Naive thymus-derived CD4-positive, alpha-beta T cell (primary cell): Measurements from ENCODE around the gene MICAL3. TPM values are rescaled to one million over a fixed set of nuclear protein-coding genes. Genes with fewer than 3 reads are reported as not detected.

Experiments used
- ATAC-seq: fragments of 150-1000 bp; cut with Tn5 transposase; 2 replicates; pipeline ENCODE4 v1.10.0; 2021; ENCODE audit warnings: mild to moderate bottlenecking, moderate library complexity
- CTCF ChIA-PET: fragments of 350-600 bp; sonication (Branson Sonifier 250); formaldehyde crosslinking; loops from one replicate; lab custom pipeline; 2021; ENCODE audit warnings: antibody characterized with exemption; lab: Charles Lee
- POLR2A ChIA-PET: fragments of 350-600 bp; sonication (Branson Sonifier 250); formaldehyde crosslinking; loops from one replicate; lab custom pipeline; 2021; ENCODE audit warnings: antibody characterized with exemption, inconsistent platforms; lab: Charles Lee
- DNase-seq, 9 donors: peaks; one replicate each; pipeline versions ENCODE4 v3.0.0 to v3.0.0-alpha.2; 2020 to 2022; ENCODE audit warnings: mixed read lengths in 1 of 9
- H3K27ac ChIP-seq: one replicate; pipeline ENCODE4 v1.7.0; 2013; ENCODE audit warnings: mild to moderate bottlenecking, low read depth, low read length, moderate library complexity
- H3K27me3 ChIP-seq, 2 donors: one replicate each; pipeline ENCODE4 v1.7.0; 2013; ENCODE audit warnings: low read length in 2 of 2, mild to moderate bottlenecking in 2 of 2, moderate library complexity in 2 of 2; ENCODE audit not compliant: control insufficient read depth in 2 of 2, insufficient read depth in 2 of 2
- H3K36me3 ChIP-seq, 3 experiments: 1 replicate in 2 of 3; 2 replicates in 1 of 3; pipeline ENCODE4 v1.7.0; 2013; ENCODE audit warnings: low read length in 3 of 3, mild to moderate bottlenecking in 3 of 3, moderate library complexity in 1 of 3; ENCODE audit not compliant: insufficient read depth in 3 of 3, control insufficient read depth in 2 of 3
- H3K4me1 ChIP-seq, 2 donors: one replicate each; pipeline ENCODE4 v1.7.0; 2013; ENCODE audit warnings: low read length in 2 of 2, mild to moderate bottlenecking in 2 of 2, moderate library complexity in 1 of 2; ENCODE audit not compliant: control insufficient read depth in 2 of 2, insufficient read depth in 2 of 2
- H3K4me3 ChIP-seq: 2 replicates; pipeline ENCODE4 v1.7.0; 2013; ENCODE audit warnings: mild to moderate bottlenecking, low read length
- H3K9me3 ChIP-seq, 3 experiments: 1 replicate in 2 of 3; 2 replicates in 1 of 3; pipeline ENCODE4 v1.7.0; 2013; ENCODE audit warnings: low read length in 3 of 3; ENCODE audit not compliant: control insufficient read depth in 2 of 3
- H3K27ac Mint-ChIP-seq, 9 donors: one replicate each; pipeline ENCODE4 v1.8.0; 2020 to 2022; ENCODE audit warnings: mixed read lengths in 9 of 9, mild to moderate bottlenecking in 8 of 9, moderate library complexity in 5 of 9, inconsistent platforms in 2 of 9
- H3K27me3 Mint-ChIP-seq, 5 donors: one replicate each; pipeline ENCODE4 v1.8.0; 2021 to 2022; ENCODE audit warnings: mixed read lengths in 5 of 5, mild to moderate bottlenecking in 1 of 5
- H3K36me3 Mint-ChIP-seq, 5 donors: one replicate each; pipeline ENCODE4 v1.8.0; 2020 to 2022; ENCODE audit warnings: mixed read lengths in 5 of 5, mild to moderate bottlenecking in 3 of 5, inconsistent platforms in 1 of 5
- H3K4me1 Mint-ChIP-seq, 7 donors: one replicate each; pipeline ENCODE4 v1.8.0; 2020 to 2022; ENCODE audit warnings: mixed read lengths in 7 of 7, mild to moderate bottlenecking in 3 of 7, inconsistent platforms in 1 of 7
- H3K4me3 Mint-ChIP-seq, 10 donors: one replicate each; pipeline ENCODE4 v1.8.0; 2020 to 2022; ENCODE audit warnings: mild to moderate bottlenecking in 10 of 10, mixed read lengths in 10 of 10, moderate library complexity in 6 of 10, inconsistent platforms in 2 of 10
- H3K9me3 Mint-ChIP-seq, 11 donors: one replicate each; pipeline ENCODE4 v1.8.0; 2020 to 2022; ENCODE audit warnings: mixed read lengths in 11 of 11, mild to moderate bottlenecking in 4 of 11, inconsistent platforms in 1 of 11, moderate library complexity in 1 of 11
- intact Hi-C, 2 donors: fragments of 100-400 bp; cut with micrococcal nuclease; formaldehyde crosslinking; loops; one replicate each; pipeline ENCODE4 v1.15.1; 2023
- polyA plus RNA-seq, 2 donors: library from polyadenylated mRNA; unstranded; fragments of 300-500 nt; fragmentation: Illumina TruSeq; gene quantifications; one replicate each; pipeline ENCODE4 v1.2.3, GENCODE V29; 2021
- total RNA-seq, 6 experiments: library from RNA in 5 of 6; stranded (reverse) in 5 of 6; gene quantifications; 1 replicate in 5 of 6; 2 replicates in 1 of 6; pipeline ENCODE4 v1.2.3 and lab custom pipeline; 2021 to 2026

Gene MICAL3
- total and polyA plus RNA-seq, 7 experiments from 2014 or later: 0.28 to 43.9 (median 11.4) TPM

DNA sequence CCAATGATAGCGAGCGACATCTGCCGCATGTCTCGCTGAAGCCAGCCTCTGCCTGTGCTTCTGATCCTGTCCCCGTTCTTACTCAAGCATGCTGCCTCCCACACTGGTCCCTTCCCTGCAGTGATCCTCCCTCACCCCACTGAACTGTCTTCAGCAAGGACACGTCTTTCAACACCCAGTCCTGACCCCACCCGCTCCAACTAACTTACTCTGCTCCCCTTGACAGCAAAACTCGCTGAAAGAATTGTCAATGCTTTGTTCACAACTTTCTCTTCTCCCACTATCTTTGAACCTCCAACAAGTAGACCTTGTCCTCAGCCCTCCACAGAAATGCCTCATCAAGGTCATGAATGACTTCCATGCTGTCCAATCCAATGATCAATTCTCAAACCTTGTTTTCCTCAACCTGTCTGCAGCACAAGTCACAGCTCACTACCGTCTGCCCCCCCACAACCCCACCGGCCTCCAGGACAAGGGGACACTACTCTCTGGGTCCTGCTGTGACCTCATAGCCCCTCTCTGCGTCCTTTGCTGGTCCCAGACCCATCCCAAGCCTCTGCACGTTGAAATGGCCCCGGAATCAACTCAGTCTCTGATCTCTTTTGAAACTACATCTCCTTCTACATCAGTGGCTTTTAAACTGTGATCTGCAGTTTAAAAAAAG lies 108.0 kb downstream of the MICAL3 start:
- CTCF ChIA-PET: no interaction called here
- intact Hi-C loops: no loop called here
- Mint-ChIP-seq H3K4me1 (peaks cover 5 to 17% (median 15%) of the 10 kb centered on the region in 7 donors), H3K9me3 (no peaks in the 10 kb centered on the region), H3K27ac (no peak overlapping the region), H3K4me3 (no peak overlapping the region), H3K27me3 (no peaks in the 10 kb centered on the region), H3K36me3 (no peaks in the 10 kb centered on the region)
- no peaks in the 10 kb centered on the region for H3K27me3 ChIP-seq
- peaks cover 0 to 7% of the 10 kb centered on the region in 2 donors for H3K4me1 ChIP-seq
- POLR2A ChIA-PET: no interaction called here
- no peak overlapping the region for H3K4me3 ChIP-seq
- H3K9me3 ChIP-seq: no peaks in the 10 kb centered on the region
- ATAC-seq: no peak
- no peak for DNase-seq
- H3K27ac ChIP-seq: no peak overlapping the region
- no peaks in the 10 kb centered on the region for H3K36me3 ChIP-seq

DNA sequence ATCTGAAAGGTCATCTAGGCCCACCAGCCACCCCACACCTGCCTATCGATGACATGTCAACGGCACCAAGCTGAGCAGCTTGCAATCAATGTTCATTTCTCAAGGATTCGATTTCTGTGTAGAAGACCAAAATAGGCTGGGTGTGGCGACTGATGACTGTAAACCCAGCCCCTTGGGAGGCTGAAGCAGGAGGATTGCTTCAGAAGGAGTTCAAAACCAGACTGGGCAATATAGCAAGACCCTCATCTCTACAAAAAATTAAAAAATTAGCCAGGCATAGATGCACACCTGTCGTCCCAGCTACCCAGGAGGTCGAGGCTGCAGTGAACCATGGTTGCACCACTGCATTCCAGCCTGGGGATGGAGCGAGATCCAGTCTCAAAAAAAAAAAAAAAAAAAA lies 108.7 kb downstream of the MICAL3 start:
- no peaks in the 10 kb centered on the region for H3K36me3 Mint-ChIP-seq
- CTCF ChIA-PET: no interaction called here
- H3K27ac Mint-ChIP-seq: no peak overlapping the region
- H3K4me1 Mint-ChIP-seq: peaks cover 3 to 12% (median 10%) of the 10 kb centered on the region in 7 donors
- H3K27me3 ChIP-seq: no peaks in the 10 kb centered on the region
- H3K4me1 ChIP-seq: peaks cover 0 to 7% of the 10 kb centered on the region in 2 donors
- no peaks in the 10 kb centered on the region for H3K36me3 ChIP-seq
- H3K9me3 Mint-ChIP-seq: no peaks in the 10 kb centered on the region
- POLR2A ChIA-PET: no interaction called here
- ATAC-seq: no peak
- H3K27ac ChIP-seq: no peak overlapping the region
- intact Hi-C loops: no loop called here
- no peak for DNase-seq
- H3K27me3 Mint-ChIP-seq: no peaks in the 10 kb centered on the region
- no peaks in the 10 kb centered on the region for H3K9me3 ChIP-seq
- no peak overlapping the region for H3K4me3 ChIP-seq
- no peak overlapping the region for H3K4me3 Mint-ChIP-seq

DNA sequence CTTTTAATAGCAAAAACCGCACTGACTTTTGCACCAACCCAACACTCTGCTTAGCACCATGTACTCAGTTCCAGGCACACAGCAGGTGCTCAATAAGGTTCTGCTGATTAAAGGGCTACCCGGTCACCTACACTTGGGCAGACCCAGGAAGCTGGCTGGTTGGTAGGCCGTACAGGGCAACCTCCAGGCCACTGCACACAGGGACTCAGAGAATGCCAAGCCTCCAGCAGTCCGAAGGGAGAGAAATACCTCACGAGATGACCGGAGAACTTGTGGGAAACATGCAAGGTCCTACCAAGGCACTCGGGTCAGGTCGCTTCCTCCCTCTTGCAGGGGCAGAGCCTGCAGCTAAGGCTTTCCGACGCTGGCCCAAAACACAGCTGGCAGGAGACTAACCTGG lies 109.2 kb downstream of the MICAL3 start:
- Histone ChIP-seq H3K36me3 (no peaks in the 10 kb centered on the region), H3K27ac (no peak overlapping the region), H3K4me1 (peaks cover 0 to 7% of the 10 kb centered on the region in 2 donors), H3K27me3 (no peaks in the 10 kb centered on the region), H3K9me3 (no peaks in the 10 kb centered on the region), H3K4me3 (no peak overlapping the region)
- H3K4me3 Mint-ChIP-seq: no peak overlapping the region
- H3K27ac Mint-ChIP-seq: no peak overlapping the region
- no peaks in the 10 kb centered on the region for H3K9me3 Mint-ChIP-seq
- ChIA-PET CTCF (no interaction called here), POLR2A (no interaction called here)
- no peaks in the 10 kb centered on the region for H3K36me3 Mint-ChIP-seq
- ATAC-seq (no peak), DNase-seq (no peak)
- intact Hi-C loops: no loop called here
- H3K27me3 Mint-ChIP-seq: no peaks in the 10 kb centered on the region
- peaks cover 0 to 7% (median 5%) of the 10 kb centered on the region in 7 donors for H3K4me1 Mint-ChIP-seq

DNA sequence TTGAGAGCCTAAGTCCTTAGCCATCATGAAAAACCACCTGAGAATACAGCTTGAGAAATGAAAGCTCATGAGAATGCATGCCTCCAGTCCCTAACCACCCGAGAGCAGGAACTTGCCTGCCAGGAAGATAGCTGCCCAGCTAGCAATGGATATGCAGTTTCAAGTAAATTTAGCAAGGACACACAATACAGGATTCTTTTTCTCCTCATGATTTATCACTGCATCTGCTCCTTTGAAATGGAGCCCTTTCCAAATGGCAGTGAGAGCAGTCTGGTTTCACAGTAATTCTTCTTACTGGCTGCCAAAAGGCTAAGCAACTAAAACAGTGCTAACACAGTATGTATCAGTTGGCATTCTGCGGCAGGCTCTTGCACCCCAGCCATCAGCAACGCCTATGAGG lies 109.9 kb downstream of the MICAL3 start:
- Mint-ChIP-seq H3K36me3 (no peaks in the 10 kb centered on the region), H3K4me1 (peaks cover 0 to 4% (median 0%) of the 10 kb centered on the region in 7 donors), H3K4me3 (no peak overlapping the region), H3K27me3 (no peaks in the 10 kb centered on the region), H3K9me3 (no peaks in the 10 kb centered on the region), H3K27ac (no peak overlapping the region)
- ChIA-PET CTCF (no interaction called here), POLR2A (no interaction called here)
- H3K4me3 ChIP-seq: no peak overlapping the region
- no peak overlapping the region for H3K27ac ChIP-seq
- no peaks in the 10 kb centered on the region for H3K36me3 ChIP-seq
- intact Hi-C loops: no loop called here
- H3K4me1 ChIP-seq: peaks cover 0 to 7% of the 10 kb centered on the region in 2 donors
- H3K27me3 ChIP-seq: no peaks in the 10 kb centered on the region
- no peaks in the 10 kb centered on the region for H3K9me3 ChIP-seq
- DNase-seq (no peak), ATAC-seq (no peak)

DNA sequence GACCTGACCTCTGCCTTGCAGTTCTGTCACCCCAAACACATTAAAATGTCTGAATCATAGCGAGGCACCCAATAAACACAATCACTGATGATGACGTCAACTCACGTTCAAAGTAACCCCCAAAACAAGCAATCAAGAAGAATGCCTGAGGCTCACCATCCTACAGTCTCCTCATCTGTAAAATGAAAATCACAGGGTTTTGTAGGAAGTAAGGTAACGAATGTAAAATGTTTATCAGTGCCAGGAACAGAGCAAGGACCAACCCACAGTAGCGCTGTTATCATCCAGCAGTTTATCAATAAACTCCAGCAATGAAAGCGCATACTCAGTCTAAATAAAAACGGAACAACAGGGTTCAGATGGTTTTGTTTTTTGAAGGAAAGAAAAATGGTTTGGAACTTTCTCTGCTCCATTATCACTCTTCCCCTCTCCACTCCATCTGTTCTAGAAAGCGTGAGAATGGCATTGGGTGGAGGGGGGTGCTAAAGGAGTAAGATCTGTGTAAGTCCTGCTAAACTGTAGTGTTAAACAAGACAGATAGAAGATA lies 110.5 kb downstream of the MICAL3 start:
- Mint-ChIP-seq H3K9me3 (no peaks in the 10 kb centered on the region), H3K27ac (no peak overlapping the region), H3K4me1 (peaks cover 0 to 4% (median 0%) of the 10 kb centered on the region in 7 donors), H3K36me3 (no peaks in the 10 kb centered on the region), H3K4me3 (no peak overlapping the region), H3K27me3 (no peaks in the 10 kb centered on the region)
- no peak overlapping the region for H3K4me3 ChIP-seq
- H3K9me3 ChIP-seq: no peaks in the 10 kb centered on the region
- intact Hi-C loops: no loop called here
- no peaks in the 10 kb centered on the region for H3K27me3 ChIP-seq
- ATAC-seq (no peak), DNase-seq (no peak)
- no peak overlapping the region for H3K27ac ChIP-seq
- H3K4me1 ChIP-seq: peaks cover 0 to 7% of the 10 kb centered on the region in 2 donors
- ChIA-PET POLR2A (no interaction called here), CTCF (no interaction called here)
- no peaks in the 10 kb centered on the region for H3K36me3 ChIP-seq

DNA sequence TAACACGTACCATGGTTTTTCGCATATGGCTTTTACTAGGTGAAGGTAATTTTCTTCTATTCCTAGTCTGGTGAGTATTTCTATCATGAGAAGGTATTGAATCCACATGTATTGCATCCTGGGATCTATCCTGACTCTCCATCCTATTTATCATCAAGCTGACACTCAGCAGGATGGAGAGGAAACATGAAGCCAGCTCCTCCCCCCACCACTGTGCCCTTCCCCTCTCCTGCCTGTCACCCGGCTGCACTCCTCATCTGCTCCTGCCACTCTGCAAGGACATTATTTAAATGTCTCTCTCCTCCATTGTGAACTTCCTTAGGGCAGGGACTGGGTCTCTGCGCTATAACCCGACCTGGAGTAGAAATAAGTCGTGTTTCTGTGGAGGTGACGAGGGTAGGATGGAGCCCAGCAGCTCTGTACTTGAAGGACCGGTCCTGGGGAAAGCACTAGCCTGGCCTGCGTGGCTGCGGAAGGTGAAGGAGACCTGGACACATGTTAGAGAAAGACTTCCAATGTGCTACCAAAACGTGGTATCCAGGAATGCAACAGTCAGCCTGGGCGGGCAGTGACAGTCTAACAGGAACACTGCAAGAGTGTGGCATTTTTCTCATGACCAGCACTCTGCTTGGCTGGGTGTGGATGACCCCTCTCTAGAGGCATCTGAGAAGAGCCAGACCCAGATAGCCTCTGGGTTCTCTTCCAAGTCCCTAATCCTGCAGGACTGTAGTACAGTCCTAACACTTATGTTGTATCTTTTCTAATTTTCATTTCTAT lies 111.2 kb downstream of the MICAL3 start:
- ChIA-PET POLR2A (no interaction called here), CTCF (no interaction called here)
- Histone ChIP-seq H3K27me3 (no peaks in the 10 kb centered on the region), H3K4me3 (no peak overlapping the region), H3K36me3 (no peaks in the 10 kb centered on the region), H3K4me1 (peaks cover 0 to 4% of the 10 kb centered on the region in 2 donors), H3K9me3 (no peaks in the 10 kb centered on the region), H3K27ac (no peak overlapping the region)
- no peaks in the 10 kb centered on the region for H3K27me3 Mint-ChIP-seq
- no peak overlapping the region for H3K4me3 Mint-ChIP-seq
- H3K4me1 Mint-ChIP-seq: peaks cover 0 to 4% (median 0%) of the 10 kb centered on the region in 7 donors
- H3K9me3 Mint-ChIP-seq: no peaks in the 10 kb centered on the region
- ATAC-seq: no peak
- intact Hi-C loops: no loop called here
- H3K27ac Mint-ChIP-seq: no peak overlapping the region
- no peaks in the 10 kb centered on the region for H3K36me3 Mint-ChIP-seq
- no peak for DNase-seq
